K562 (cell line): Measurements from ENCODE around the gene SORCS2. TPM values are rescaled to one million over a fixed set of nuclear protein-coding genes. Genes with fewer than 3 reads are reported as not detected.

Source experiments
- ATAC-seq: fragments of 200-7000 bp; cut with Tn5 transposase; 3 replicates; pipeline ENCODE4 v1.9.1; 2020; ENCODE audit warnings: moderate library complexity
- BruUV-seq: library from RNA; stranded (reverse); fragments of 400-500 nt; replicated peaks from 2 replicates; lab custom pipeline; 2021; lab: Mats Ljungman, UMichigan
- CTCF ChIA-PET: fragments of 300-600 bp; formaldehyde crosslinking; extraction: SDS; loops from one replicate; lab custom pipeline; 2021; ENCODE audit warnings: low intra/inter-chr PET ratio; lab: Yijun Ruan, JAX
- POLR2A ChIA-PET: fragments of 300-600, 350-650 bp; sonication (Branson Sonifier 250); formaldehyde crosslinking; extraction: SDS; loops from one replicate; lab custom pipeline; 2021; ENCODE audit warnings: antibody characterized with exemption, inconsistent platforms; lab: Yijun Ruan, JAX
- DNase-seq, 4 experiments: peaks; one replicate each; pipeline versions ENCODE4 v3.0.0 to v3.0.0-alpha.2; 2011 to 2018; ENCODE audit warnings: low spot score in 3 of 4, mixed read lengths in 3 of 4; ENCODE audit errors: extremely low read depth in 1 of 4
- FAIRE-seq: peaks from 2 replicates; lab custom pipeline; 2011; peaks lifted over from hg19 to GRCh38; lab: Jason Lieb, UNC
- H2AFZ ChIP-seq: 2 replicates; pipeline ENCODE4 v1.6.0; 2011; ENCODE audit warnings: low read depth, low read length, control low read depth, inconsistent platforms
- H3K27ac ChIP-seq: fragments of 200-600 bp; 3 replicates; pipeline ENCODE4 v1.8.0; 2011; ENCODE audit warnings: low read depth, mild to moderate bottlenecking, control low read depth, inconsistent platforms, low read length, moderate library complexity, mixed read lengths; ENCODE audit errors: extremely low read depth
- H3K27me3 ChIP-seq, 2 experiments: fragments of 300-600 bp in 1 of 2; 2 replicates in 1 of 2; 3 replicates in 1 of 2; pipeline versions ENCODE4 v1.6.0 to v1.8.0; 2011; ENCODE audit warnings: inconsistent platforms in 2 of 2, low read length in 2 of 2, mild to moderate bottlenecking in 1 of 2, mixed read lengths in 1 of 2, moderate library complexity in 1 of 2; ENCODE audit not compliant: control insufficient read depth in 2 of 2, insufficient read depth in 2 of 2
- H3K36me3 ChIP-seq: fragments of 300-600 bp; 3 replicates; pipeline ENCODE4 v1.8.0; 2011; ENCODE audit warnings: mild to moderate bottlenecking, low read length, inconsistent platforms; ENCODE audit not compliant: control insufficient read depth, insufficient read depth
- H3K4me1 ChIP-seq, 2 experiments: fragments of 200-600 bp in 1 of 2; replicated peaks in 1 of 2; 2 replicates in 1 of 2; 3 replicates in 1 of 2; pipeline versions ENCODE4 v1.5.1 to v1.8.0; 2011; ENCODE audit warnings: inconsistent platforms in 2 of 2, low read length in 2 of 2, mild to moderate bottlenecking in 1 of 2, mixed read lengths in 1 of 2, moderate library complexity in 1 of 2; ENCODE audit not compliant: control insufficient read depth in 2 of 2, insufficient read depth in 2 of 2
- H3K4me2 ChIP-seq: 2 replicates; pipeline ENCODE4 v1.6.1; 2011; ENCODE audit warnings: low read length, control low read depth, inconsistent platforms, mixed read lengths; ENCODE audit not compliant: insufficient read depth
- H3K4me3 ChIP-seq: fragments of 200-600 bp; sonication (generic), shearing (Covaris generic); 2 replicates; pipeline ENCODE4 v1.5.1; 2016; ENCODE audit warnings: control low read depth, inconsistent platforms
- H3K79me2 ChIP-seq: fragments of 200-600 bp; 3 replicates; pipeline ENCODE4 v1.8.0; 2011; ENCODE audit warnings: low read length, inconsistent platforms; ENCODE audit not compliant: control insufficient read depth, insufficient read depth
- H3K9ac ChIP-seq, 2 experiments: 2 replicates each; pipeline versions ENCODE4 v1.6.0 to v1.6.1; 2011; ENCODE audit warnings: low read depth in 2 of 2, low read length in 2 of 2, control low read depth in 1 of 2, inconsistent platforms in 1 of 2, mild to moderate bottlenecking in 1 of 2, mixed read lengths in 1 of 2; ENCODE audit not compliant: insufficient read depth in 1 of 2
- H3K9me1 ChIP-seq: one replicate; pipeline ENCODE4 v1.6.0; 2011; ENCODE audit warnings: inconsistent platforms, mild to moderate bottlenecking, low read length, moderate library complexity; ENCODE audit not compliant: control insufficient read depth, insufficient read depth
- H3K9me3 ChIP-seq: replicated peaks from 2 replicates; pipeline ENCODE4 v1.5.1; 2011; ENCODE audit warnings: low read depth, low read length, inconsistent platforms; ENCODE audit not compliant: control insufficient read depth, insufficient read depth
- H4K20me1 ChIP-seq: replicated peaks from 2 replicates; pipeline ENCODE4 v1.6.1; 2011; ENCODE audit warnings: low read length, inconsistent platforms, mixed read lengths; ENCODE audit not compliant: control insufficient read depth, insufficient read depth
- ARNT ChIP-seq, 2 experiments: fragments of 450-650 bp; IDR thresholded peaks; 2 replicates each; pipeline ENCODE4 v1.6.1; 2016; ENCODE audit warnings: mild to moderate bottlenecking in 1 of 2
- GABPB2 ChIP-seq: fragments of 250-450 bp; sonication (Bioruptor Pico); conservative IDR thresholded peaks from 2 replicates; pipeline ENCODE4 v1.5.1; 2021; ENCODE audit warnings: mild to moderate bottlenecking
- HDAC2 ChIP-seq: fragments of 450-650 bp; IDR thresholded peaks from 2 replicates; pipeline ENCODE4 v1.6.1; 2016; ENCODE audit warnings: mild to moderate bottlenecking
- HDAC6 ChIP-seq: IDR thresholded peaks from 2 replicates; pipeline ENCODE4 v1.6.1; 2012; ENCODE audit warnings: low read depth, mild to moderate bottlenecking, control low read depth, inconsistent platforms, low read length, moderate library complexity
- MNT ChIP-seq, 2 experiments: fragments of 450-650 bp; conservative IDR thresholded peaks; 2 replicates each; pipeline ENCODE4 v1.6.1; 2017; ENCODE audit warnings: mild to moderate bottlenecking in 2 of 2, moderate library complexity in 2 of 2
- MTA3 ChIP-seq: fragments of 450-650 bp; formaldehyde crosslinking; IDR thresholded peaks from 2 replicates; pipeline ENCODE4 v1.6.1; 2017; ENCODE audit warnings: mild to moderate bottlenecking, borderline replicate concordance
- MYBL2 ChIP-seq, 2 experiments: fragments of 450-650 bp in 1 of 2; sonication (generic) in 1 of 2; formaldehyde crosslinking in 1 of 2; IDR thresholded peaks; 2 replicates each; pipeline versions ENCODE4 v1.6.1 to v1.8.1; 2017 to 2022; ENCODE audit warnings: borderline replicate concordance in 1 of 2, inconsistent platforms in 1 of 2, low read depth in 1 of 2, mild to moderate bottlenecking in 1 of 2, missing genetic modification reagents in 1 of 2, moderate library complexity in 1 of 2
- MYNN ChIP-seq, 2 experiments: sonication (generic); formaldehyde crosslinking in 1 of 2; IDR thresholded peaks; 2 replicates each; pipeline versions ENCODE4 v1.5.0 to v1.6.1; 2016 to 2020; ENCODE audit warnings: antibody characterized with exemption in 1 of 2, missing genetic modification reagents in 1 of 2
- NFE2L1 ChIP-seq: fragments of 450-650 bp; IDR thresholded peaks from 2 replicates; pipeline ENCODE4 v1.6.1; 2016; ENCODE audit warnings: missing genetic modification characterization, low read depth, mild to moderate bottlenecking, missing compliant biosample characterization, moderate library complexity, borderline replicate concordance
- POLR2AphosphoS5 ChIP-seq: IDR thresholded peaks from 2 replicates; pipeline ENCODE4 v1.6.1; 2011; ENCODE audit warnings: mild to moderate bottlenecking, low read depth, low read length, moderate library complexity; ENCODE audit not compliant: control insufficient read depth, insufficient read depth
- RFX5 ChIP-seq: IDR thresholded peaks from 2 replicates; pipeline ENCODE4 v1.6.1; 2011; ENCODE audit warnings: low read depth, mild to moderate bottlenecking, improper control_type of control experiment, low read length
- TEAD2 ChIP-seq: fragments of 450-650 bp; IDR thresholded peaks from 2 replicates; pipeline ENCODE4 v1.6.1; 2016; ENCODE audit warnings: missing genetic modification characterization, control low read depth, missing compliant biosample characterization
- THAP12 ChIP-seq: fragments of 250-450 bp; sonication (Bioruptor Pico); IDR thresholded peaks from 2 replicates; pipeline ENCODE4 v1.9.0; 2021; ENCODE audit warnings: mild to moderate bottlenecking, inconsistent platforms
- WGBS: fragments of 100-300 bp; shearing (Covaris generic); methylation state at CpG from one replicate; pipeline ENCODE4 v1.1.6; 2016; ENCODE audit warnings: low coverage, mixed read lengths; ENCODE audit not compliant: insufficient coverage; ENCODE audit errors: missing lambda C conversion rate; 5-methylcytosine and 5-hydroxymethylcytosine counted together
- in situ Hi-C: fragments of 300-500 bp; cut with MboI; formaldehyde crosslinking; loops from 4 replicates; pipeline ENCODE4 v1.15.0; 2018; ENCODE audit warnings: inconsistent platforms, mixed read lengths
- intact Hi-C: fragments of 100-400 bp; cut with micrococcal nuclease; formaldehyde crosslinking; loops from 2 replicates; pipeline ENCODE4 v1.14.2; 2022
- polyA plus RNA-seq, 8 experiments: library from polyadenylated mRNA; depleted of rRNA in 4 of 8; stranded (reverse) in 5 of 8; unstranded in 3 of 8; fragments of >200 nt; fragmentation: Nextera tagmentation in 2 of 8; fragmentation: Illumina TruSeq in 1 of 8; extraction: Ambion mirVana in 2 of 8; extraction: Trizol in 1 of 8; gene quantifications; 2 replicates each; pipeline versions ENCODE4 v1.2.1 to v1.2.3, GENCODE V29; 2011 to 2014; ENCODE audit warnings: inconsistent platforms in 1 of 8, missing spikeins in 1 of 8
- total RNA-seq, 7 experiments: library from RNA; depleted of rRNA in 6 of 7; stranded (reverse); fragments of >200 nt in 6 of 7; fragmentation: Illumina TruSeq in 2 of 7; extraction: Trizol in 2 of 7; gene quantifications; 2 replicates each; pipeline versions ENCODE4 v1.2.1 to v1.2.3, GENCODE V29; 2011 to 2021; ENCODE audit warnings: low replicate concordance in 1 of 7

The SORCS2 gene
- total and polyA plus RNA-seq, 9 of the 15 experiments (the other 6 are each of a cell fraction or from before 2014, with no cell fraction given) = not detected

- Histone ChIP-seq H3K4me3 (no peak overlapping the region), H3K4me2 (no peak overlapping the region), H3K27me3 (peaks cover 0 to 21% of the 10 kb centered on the region in 2 experiments; a peak in 3 of 5 replicates), H3K9ac (no peak overlapping the region), H2AFZ (no peak overlapping the region), H4K20me1 (no peaks in the 10 kb centered on the region), H3K9me3 (no peaks in the 10 kb centered on the region), H3K27ac (no peak overlapping the region), H3K9me1 (no peaks in the 10 kb centered on the region), H3K36me3 (no peaks in the 10 kb centered on the region), H3K4me1 (no peaks in the 10 kb centered on the region), H3K79me2 (no peaks in the 10 kb centered on the region)
- DNase-seq (no peak), FAIRE-seq (no peak), ATAC-seq (no peak)
- ChIA-PET CTCF (no interaction called here), POLR2A (no interaction called here)
- intact Hi-C loops (no loop called here), in situ Hi-C loops (no loop called here)
- 0% methylated on average over 8 of the region's 8 CpGs for WGBS
- no peak for TF ChIP-seq RFX5
- TF ChIP-seq GABPB2 = no peak
- TF ChIP-seq MYNN (IDR thresholded peaks at IDR 0.05) = no peak
- no peak for TF ChIP-seq MYNN (CRISPR knock-in tag; IDR thresholded peaks at IDR 0.05)
- TF ChIP-seq NFE2L1 (tag) = no peak
- TF ChIP-seq THAP12 (CRISPR knock-in tag) = no peak
- no peak for TF ChIP-seq HDAC6
- TF ChIP-seq MYBL2 (IDR thresholded peaks at IDR 0.05; ENCODE audit: low read depth) = no peak
- no peak for TF ChIP-seq MYBL2 (CRISPR knock-in tag; IDR thresholded peaks at IDR 0.05; ENCODE audit: borderline replicate concordance)
- TF ChIP-seq MNT (conservative IDR thresholded peaks at IDR 0.05) = no peak
- TF ChIP-seq TEAD2 (tag) = no peak
- TF ChIP-seq HDAC2 = no peak
- no peak for TF ChIP-seq POLR2AphosphoS5
- no peak for TF ChIP-seq ARNT (IDR thresholded peaks at IDR 0.05)
- TF ChIP-seq MTA3 = no peak
- BruUV-seq = no TSS peak
Measured at GRCh38 chr4:7699031-7699430, 506.7 kb downstream of the SORCS2 start.
